Astrocyte of the cerebellum (primary cell): ENCODE data around the gene ARL13B.

Experiments used
- DNase-seq: peaks from one replicate; pipeline ENCODE4 v3.0.0-alpha.2; 2011; ENCODE audit warnings: low read depth
- H3K4me3 ChIP-seq: 2 replicates; pipeline ENCODE4 v1.5.1; 2011; ENCODE audit warnings: mild to moderate bottlenecking, low read depth, low read length, moderate library complexity
- in situ Hi-C: cut with HindIII; loops from 2 replicates; pipeline ENCODE4 v1.10.0; 2017; ENCODE audit warnings: low sequenced_read_pairs
- TF ChIP-seq, protein P1 (sequence below): IDR thresholded peaks from 2 replicates; pipeline ENCODE4 v1.5.1; 2012; ENCODE audit warnings: low read length, low read depth, moderate library complexity, mild to moderate bottlenecking; ENCODE audit errors: missing control alignments

Gene ARL13B

DNA sequence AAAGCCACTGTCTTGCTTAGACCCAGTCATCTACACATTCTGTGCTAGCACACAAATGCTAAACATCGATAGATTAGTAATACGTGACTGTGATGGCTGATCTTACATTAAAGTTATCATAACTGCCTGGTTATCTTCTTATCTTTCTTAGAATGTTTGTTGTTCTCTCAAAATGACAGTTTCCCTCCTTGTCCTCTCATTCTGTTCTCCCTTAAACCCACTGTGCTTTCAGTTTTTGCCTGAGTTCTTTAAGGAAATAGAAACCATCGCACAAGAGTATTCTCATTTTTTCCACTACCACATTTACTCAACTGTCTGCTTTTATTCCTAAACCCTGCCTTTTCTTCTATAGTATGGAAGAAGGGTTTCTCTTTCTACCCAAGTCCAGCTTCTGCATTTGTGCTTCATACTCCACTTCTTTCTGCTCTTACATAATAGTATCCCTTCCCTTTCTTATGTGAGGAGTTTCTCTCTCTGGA lies 31.3 kb downstream of the ARL13B start:
- no peak for DNase-seq
- in situ Hi-C loops: no loop called here
- TF ChIP-seq, protein P1, sequence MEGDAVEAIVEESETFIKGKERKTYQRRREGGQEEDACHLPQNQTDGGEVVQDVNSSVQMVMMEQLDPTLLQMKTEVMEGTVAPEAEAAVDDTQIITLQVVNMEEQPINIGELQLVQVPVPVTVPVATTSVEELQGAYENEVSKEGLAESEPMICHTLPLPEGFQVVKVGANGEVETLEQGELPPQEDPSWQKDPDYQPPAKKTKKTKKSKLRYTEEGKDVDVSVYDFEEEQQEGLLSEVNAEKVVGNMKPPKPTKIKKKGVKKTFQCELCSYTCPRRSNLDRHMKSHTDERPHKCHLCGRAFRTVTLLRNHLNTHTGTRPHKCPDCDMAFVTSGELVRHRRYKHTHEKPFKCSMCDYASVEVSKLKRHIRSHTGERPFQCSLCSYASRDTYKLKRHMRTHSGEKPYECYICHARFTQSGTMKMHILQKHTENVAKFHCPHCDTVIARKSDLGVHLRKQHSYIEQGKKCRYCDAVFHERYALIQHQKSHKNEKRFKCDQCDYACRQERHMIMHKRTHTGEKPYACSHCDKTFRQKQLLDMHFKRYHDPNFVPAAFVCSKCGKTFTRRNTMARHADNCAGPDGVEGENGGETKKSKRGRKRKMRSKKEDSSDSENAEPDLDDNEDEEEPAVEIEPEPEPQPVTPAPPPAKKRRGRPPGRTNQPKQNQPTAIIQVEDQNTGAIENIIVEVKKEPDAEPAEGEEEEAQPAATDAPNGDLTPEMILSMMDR: no peak
- H3K4me3 ChIP-seq: no peak overlapping the region

DNA sequence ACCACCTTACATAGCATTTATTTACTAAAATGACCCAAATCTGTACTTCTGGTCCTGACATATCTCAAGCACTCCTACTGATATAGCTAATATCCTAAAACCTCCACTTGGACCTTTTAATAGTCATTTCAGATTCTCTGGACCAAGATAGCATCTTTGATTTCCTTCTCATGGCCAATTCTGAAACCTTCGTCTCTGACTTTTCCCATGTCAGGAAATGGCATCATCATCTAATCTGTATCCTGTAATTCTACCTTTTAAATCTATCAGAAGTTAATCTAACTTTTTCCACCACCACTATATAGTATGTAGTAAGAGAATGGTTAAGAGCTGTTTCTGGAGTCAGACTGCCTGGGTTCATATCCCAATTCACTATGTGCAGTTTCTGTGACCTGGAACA lies 32.2 kb downstream of the ARL13B start:
- H3K4me3 ChIP-seq: no peak overlapping the region
- TF ChIP-seq, protein P1: no peak
- no peak for DNase-seq
- in situ Hi-C loops: no loop called here

DNA sequence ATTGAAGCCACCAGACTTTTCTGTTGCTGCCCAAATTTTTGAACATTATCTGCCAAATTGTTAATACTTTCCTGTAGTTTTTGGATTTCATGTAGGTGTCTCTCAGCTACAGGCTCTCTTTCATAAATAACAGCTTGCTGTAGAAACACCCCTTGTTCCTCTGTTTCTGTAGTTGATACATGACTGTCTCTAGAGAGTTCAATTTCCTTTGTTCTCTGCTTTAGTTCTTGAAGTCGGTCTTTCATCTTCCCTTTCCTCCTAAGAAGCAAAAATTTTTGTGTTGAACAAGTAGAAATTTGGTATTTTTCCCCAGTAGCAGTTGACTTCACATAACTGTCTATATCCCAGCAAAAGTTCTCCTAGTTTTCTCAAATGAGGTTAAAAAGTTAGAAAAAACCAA lies 35.1 kb downstream of the ARL13B start:
- H3K4me3 ChIP-seq: no peak overlapping the region
- TF ChIP-seq, protein P1: no peak
- in situ Hi-C loops: no loop called here
- no peak for DNase-seq

DNA sequence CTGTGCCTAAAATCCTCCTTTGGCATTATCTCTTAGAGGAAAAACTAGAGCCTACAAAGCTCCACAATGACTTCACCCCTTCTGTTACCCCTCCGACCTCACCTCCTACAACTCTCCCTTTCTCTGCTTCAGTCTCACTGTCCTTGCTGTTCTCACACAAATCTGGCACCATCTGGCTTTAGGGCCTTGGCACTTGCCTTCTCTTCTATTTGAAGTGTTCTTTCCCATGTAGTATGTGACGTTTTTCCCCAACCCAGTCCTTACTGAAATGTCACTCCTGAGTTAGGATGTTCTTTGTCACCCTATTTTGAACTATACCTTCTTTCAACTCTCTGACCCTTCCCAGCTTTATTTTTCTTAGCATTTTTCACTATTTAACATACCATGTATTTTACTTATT lies 39.7 kb downstream of the ARL13B start:
- H3K4me3 ChIP-seq: no peak overlapping the region
- no peak for DNase-seq
- in situ Hi-C loops: no loop called here
- TF ChIP-seq, protein P1: no peak

DNA sequence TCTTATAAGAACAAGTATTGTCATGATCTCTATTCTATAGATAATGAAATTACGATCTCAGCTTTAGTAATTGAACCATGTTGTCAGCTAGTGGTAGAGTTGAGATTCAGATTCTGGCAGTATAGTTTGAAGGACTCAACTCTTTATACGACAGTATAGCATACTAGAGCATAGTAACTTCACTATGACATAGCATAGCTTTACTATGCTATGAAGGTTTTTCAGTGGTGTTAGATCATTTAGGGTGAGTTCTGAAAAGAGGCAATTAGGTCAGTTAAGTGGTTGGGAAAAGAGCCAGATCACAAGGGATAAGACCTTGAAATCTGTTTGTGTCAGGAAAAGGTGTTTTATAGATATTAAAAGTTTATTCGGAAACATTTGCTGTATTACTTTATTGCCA lies 40.3 kb downstream of the ARL13B start:
- H3K4me3 ChIP-seq: no peak overlapping the region
- in situ Hi-C loops: no loop called here
- TF ChIP-seq, protein P1: no peak
- DNase-seq: no peak

DNA sequence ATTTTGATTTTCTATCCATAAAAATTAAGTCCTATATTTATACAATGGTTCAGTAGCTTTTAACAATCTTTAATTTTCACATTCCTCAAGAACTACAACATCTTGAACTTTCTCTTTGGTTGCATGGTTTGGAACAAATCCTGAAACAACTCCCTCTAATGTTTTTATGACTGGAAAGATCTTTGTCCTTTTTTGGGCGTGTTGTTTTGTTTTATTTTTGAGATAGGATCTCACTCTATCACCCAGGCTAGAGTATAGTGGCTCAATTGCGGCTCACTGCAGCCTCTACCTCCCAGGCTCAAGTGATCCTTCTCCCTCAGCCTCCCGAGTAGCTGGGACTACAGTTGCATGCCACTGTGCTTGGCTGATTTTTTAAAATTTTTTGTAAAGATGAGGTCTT lies 44.4 kb downstream of the ARL13B start:
- in situ Hi-C loops: no loop called here
- TF ChIP-seq, protein P1: no peak
- H3K4me3 ChIP-seq: no peak overlapping the region
- DNase-seq: peak; percentile 37

DNA sequence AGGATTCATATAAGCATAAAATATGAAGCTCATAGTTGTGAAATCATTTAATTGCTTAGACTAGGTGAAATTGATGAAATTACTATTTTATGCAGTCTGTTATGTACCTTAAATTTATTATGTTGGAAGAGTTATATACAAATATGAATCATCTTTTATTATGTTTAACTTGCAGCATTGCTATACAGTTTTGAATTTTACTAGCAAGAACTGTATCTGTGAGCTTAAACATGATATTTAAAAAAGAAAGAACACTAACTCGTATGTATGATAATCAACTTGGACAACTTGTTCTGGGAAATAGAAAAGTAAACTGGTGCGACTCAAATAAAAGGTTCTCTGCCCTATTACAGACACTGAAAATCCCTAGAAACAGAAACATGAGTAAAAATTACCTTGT lies 46.7 kb downstream of the ARL13B start:
- no peak for DNase-seq
- TF ChIP-seq, protein P1: no peak
- in situ Hi-C loops: no loop called here
- H3K4me3 ChIP-seq: no peak overlapping the region
